HG02970 (cell line): Measurements from ENCODE around the gene UNC5A.

Experiments used
- ATAC-seq: cut with Tn5 transposase; IDR thresholded peaks from one replicate; pipeline ENCODE4 v1.9.1; 2021; ENCODE audit warnings: mild to moderate bottlenecking, moderate library complexity, moderate number of reproducible peaks; ENCODE audit not compliant: unreplicated experiment, low FRiP score

The UNC5A gene

DNA sequence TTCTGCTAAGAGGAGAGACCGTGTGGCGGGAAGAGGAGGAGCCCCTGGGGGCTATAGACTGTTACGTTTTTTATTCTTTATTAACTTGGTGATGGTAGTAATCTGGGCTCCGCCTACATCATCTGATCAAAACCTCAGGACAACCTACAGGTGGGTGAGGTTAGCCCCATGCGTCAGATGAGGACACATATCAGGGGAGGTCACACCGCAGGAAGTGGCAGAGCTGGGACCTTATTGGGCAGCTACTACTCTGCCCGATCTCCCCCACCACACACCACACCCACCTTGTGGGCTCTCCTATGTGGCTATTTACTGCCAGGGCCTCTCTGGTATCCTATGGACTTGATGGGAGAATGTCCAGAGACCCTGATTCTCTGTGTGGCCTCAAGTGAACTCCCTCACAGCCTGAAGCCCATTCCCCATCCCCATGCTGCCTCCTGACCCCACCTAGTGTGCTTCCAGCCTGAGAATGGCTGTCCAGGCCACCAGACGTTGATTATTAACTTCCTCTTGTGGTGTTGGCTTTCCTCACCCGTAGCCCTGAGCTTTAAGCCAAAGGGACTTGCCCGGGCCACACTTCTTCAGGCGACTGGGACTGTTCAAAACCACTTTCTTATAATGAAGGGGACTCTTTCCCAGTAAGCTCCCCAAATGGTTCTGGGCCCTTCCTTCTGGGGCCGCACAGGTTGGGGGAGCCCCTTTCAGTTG lies 8.2 kb downstream of the UNC5A start:
- peak; percentile 53 for ATAC-seq

DNA sequence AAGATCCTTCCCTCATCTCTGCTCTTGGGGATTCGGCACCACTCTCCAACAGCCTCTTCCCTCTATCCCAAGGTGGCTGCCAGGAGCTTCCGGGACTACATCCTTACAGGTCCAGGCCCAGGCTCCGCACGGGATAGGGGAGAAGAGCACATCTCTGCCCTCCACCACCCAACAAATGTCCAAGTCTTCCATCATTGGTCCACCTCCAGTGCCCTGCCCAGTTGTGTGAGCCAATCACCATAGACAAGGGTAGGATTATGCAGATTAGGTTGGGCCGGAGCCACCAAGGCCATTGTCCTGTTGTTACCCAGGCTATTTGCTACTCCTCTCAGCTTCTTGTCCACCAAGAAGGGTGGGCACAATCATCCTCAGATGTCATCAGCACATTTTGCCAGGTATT lies 9.1 kb downstream of the UNC5A start:
- no peak for ATAC-seq

DNA sequence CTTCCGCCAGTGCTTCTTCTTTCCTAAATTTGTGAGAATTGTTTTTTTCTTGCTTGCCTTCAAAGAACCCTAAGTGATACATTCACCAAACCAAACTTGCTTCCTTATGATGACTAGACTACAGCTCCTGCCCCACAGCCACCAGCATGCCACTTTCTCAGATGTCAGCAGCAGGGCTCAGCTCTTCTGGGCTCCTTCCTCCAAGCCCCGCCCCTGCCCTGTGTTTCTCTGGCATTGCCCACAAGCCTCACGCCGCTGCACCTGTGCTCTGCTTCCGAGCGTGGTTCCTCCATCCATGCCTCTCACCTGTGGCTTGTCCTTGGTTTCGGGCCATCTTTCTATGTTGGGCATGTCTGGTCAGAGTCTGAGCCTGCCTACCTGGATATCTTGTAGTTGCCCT lies 10.6 kb downstream of the UNC5A start:
- no peak for ATAC-seq

DNA sequence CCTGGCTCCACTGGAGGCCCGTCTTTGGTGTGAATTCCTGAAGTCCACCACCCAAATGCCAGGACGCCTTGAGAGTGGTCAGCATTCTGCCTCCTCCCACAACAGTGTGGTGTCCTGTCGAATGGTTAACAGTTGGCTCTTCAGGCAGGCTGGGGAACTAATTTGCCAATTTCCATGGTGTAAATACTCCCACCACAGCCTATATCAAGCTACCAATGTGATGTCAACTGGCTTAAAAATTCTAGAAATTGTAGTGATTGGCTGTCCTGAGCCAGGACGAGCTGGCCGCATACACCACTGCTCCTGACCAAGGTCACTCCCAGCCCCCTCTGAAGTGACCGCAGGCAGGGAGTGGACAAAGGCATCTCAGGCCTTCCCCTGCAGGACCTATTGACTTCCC lies 11.1 kb downstream of the UNC5A start:
- no peak for ATAC-seq

DNA sequence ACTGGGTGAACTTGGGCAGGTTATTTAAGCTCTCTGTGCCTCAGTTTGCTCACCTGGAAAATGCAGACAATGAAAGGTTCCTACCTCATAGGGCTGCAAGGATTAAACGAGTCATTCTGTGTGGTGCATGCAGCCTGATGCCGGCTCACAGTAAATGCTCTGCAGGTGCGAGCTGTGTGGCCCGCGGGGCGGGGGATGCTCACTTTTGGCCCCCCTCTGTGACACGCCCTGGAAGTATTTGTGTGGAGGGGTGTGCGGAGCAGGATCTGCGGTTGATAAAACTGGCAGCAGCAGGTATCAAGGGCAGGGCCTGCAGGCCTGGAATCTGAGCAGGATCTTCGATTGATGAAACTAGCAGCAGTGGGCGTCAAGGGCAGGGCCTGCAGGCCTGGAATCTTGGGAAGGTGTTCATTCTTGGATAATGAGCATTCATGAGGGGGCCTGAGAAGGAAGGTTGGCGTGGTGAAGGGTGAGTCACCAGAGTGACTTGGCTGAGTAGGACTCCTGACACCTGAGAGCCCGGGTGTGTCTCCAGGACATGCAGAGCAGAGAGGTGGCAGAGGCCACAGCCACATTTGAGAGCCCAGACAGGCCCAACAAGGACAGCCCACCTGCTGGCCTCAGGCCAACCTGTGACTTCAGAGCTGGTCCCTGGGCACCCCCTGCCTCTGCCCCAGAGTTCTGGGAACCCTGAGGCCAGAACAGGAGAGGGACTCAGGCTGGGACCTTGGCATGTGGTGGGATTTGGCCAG lies 11.9 kb downstream of the UNC5A start:
- no peak for ATAC-seq

DNA sequence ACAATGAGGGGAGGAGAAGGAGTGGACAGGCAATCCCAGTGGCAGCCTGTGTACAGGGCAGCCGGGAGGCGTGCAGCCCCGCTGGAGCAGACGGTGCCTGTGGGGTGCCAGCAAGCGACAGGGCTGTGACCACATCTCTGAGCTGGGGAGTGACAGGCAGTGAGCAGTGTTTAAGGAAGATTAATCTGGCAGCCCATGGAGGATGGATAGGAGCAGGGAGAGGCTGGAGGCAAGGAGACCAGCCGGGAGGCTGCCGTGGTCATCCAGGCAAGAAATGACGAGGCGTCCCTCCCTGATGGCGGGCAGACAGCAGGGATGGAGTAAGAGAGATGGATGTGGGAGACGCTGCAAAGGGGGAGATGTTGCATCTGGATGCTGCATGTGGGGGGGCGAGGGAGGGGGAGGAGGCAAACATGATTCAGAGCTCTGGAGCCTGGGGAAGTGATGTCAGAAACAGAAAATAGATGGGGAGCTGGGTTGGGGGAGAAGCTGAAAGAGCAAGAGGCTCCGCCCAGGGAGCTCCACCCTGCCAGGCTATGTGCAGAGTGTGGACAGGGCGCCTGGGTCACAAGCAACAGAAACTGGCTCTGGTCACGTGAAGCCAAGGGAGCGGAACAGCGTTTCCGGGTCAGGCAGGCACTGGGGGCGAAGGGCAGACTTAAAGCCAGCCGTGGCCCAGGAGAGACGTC lies 12.6 kb downstream of the UNC5A start:
- no peak for ATAC-seq

DNA sequence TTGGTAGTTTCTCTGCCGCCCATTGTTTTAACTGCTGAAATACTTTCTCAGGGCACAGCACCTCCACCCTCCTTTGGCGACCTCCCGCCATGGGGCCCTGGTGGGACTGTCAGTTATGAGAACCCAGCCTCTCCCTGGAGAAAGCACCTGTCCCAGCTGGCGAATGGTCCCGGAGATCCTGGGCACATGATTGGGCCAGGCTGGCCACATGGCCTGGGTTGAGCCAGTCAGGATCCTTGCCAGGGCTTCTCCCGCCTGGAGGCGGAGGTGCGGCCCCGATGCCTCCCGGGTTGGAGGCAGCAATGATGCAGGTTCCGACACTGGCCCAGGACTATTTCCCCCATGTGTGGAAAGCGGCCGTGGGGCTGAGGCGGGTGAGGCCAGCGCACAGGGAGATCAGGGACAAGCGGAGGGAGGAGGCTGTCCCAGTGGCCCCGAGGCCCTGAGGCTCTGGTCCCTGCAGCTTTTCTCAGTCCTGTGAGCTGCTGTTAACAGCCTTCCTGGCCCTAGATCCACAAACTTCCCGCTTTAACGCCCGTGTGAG lies 13.6 kb downstream of the UNC5A start:
- ATAC-seq, result no peak

DNA sequence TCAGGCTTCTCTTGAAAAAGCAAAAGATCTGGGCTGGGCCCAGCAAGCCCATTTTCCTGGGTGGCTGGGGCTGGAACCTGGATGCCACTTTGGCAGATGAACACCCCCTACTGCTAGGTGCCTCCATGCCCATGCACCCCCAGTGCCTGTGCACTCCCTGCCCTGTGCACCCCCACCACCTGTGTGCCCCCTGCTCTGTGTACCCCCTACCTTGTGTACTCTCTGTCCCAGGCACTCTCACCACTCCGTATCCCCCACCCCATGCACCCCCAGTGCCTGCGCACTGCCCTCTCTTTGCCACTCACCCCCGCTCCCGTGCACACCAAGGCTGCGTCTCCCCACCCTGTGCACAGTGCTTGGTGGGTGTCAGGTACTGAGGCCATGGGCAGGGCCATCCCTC lies 14.2 kb downstream of the UNC5A start:
- ATAC-seq, result no peak

DNA sequence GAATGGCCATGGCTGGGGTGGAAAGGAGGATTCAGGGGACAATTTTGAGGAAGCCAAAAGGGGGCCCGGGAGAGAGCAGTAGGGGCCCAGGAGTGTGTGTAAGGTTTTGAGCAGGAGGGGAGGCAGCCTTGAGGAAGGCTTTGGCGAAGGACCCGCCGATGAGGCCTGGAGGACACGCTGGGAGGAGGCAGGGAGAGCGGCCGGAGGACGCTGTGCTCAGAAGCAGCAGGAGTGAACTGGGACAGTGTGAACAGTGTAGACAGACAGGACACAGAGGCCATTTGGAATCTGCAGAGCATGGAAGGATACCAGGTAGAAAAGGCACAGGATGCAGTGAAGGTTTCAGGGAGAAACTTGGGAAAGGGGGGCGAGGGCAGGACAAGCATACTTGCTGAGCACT lies 14.9 kb downstream of the UNC5A start:
- ATAC-seq, result no peak

DNA sequence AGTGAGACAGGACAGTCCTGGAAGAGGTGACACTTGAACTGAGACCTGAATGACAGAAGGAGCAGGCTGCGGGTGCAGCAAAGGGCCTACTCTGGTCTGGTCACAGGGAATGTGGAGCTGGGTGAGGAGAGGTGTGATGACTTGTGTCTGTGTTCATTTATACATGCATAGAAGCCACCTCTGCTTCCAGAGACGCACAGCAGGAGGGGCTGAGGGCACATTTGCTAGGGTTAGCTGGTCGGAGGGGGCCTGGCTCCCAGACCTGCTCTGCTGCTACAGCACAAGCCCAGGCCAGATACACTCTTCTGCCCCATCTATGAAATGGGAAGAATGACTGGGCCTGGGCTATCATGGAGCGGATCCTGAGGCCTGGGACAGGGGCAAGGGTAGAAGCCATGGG lies 15.6 kb downstream of the UNC5A start:
- ATAC-seq, result no peak

DNA sequence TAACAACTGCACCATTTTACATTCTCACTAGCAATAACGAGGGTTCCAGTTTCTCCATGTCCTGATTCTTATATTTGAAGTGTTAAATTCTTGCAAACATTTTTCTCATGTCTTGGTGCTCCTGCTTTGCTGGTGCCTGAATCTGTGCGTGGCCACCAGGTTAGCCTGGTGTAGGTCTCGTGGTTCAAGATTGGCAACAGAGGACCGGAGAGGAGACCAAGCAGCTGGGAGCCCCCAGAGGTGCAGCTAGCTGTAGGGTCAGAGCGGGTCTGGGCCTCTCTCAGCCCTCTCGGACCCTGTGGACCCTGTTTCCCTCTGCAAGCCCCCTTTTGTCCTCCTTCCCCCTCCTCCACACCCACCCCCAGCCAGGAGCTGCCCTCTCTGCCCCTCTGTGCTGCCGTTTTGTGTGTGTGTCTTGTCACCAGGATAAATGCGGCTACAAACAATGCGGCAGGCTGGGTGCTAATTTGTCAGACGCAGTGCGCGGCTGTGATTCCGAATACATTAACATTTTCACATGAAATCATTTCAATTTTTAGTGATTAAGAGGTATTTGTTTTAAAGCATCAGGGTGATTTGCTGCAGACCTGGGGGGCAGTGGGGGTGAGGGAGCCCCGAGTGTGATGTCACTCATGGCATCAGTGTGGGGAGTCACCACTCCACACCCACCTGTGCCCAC lies 17.5 kb downstream of the UNC5A start:
- no peak for ATAC-seq

DNA sequence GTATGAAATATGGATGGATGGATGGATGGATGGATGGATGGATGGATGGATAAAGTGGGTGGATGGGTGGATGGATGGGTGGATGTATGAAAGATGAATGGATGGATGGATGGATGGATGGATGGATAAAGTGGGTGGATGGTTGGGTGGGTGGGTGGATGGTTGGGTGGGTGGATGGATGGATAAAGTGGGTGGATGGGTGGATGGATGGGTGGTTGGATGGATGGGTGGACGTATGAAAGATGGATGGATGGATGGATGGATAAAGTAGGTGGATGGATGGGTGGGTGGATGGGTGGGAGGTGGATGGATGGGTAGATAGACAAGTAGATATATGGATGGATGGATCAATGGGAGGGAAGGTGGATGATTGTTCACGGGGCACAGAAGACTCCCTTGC lies 19.0 kb downstream of the UNC5A start:
- no peak for ATAC-seq

DNA sequence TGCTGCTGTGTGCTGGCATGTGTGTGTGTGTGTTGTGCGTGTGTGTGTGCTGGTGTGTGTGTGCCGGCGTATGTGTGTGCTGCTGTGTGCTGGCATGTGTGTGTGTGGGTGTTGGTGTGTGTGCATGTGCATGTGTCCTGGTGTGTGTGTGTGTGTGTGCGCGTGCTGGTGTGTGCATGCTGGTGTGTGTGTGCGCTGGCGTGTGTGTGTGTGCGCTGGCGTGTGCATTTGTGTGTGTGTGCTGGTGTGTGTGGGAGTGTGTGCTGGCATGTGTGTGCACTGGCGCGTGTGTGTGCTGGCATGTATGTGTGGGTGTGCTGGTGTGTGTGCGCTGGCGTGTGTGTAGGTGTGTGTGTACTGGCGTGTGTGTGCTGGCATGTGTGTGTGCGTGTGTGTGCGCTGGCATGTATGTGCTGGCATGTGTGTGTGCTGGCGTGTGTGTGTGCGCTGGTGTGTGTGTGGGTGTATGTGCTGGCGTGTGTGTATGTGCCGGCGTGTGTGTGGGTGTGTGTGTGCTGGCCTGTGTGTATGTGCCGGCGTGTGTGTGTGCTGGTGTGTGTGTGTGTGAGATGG lies 20.1 kb downstream of the UNC5A start:
- no peak for ATAC-seq

DNA sequence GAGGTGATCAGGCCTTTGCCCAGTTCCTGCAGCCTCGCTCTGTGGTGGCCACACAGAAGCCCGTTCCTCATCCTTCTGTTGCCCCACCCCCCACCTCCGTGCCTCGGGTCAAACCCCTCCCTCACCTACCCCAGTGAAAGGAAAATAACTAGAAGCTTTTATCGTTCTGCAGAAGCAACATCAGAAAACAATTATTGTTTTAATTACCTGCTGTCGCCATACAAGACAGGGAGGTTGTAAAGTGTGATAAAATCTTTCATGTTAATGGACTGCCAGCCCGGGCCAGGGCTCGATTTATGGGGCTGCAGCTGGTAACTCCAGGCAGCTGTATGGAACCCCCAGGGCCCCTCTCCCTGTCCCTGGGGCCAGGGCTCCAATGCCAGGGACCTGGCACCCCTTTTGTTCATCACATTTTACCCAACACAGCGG lies 20.6 kb downstream of the UNC5A start:
- no peak for ATAC-seq

DNA sequence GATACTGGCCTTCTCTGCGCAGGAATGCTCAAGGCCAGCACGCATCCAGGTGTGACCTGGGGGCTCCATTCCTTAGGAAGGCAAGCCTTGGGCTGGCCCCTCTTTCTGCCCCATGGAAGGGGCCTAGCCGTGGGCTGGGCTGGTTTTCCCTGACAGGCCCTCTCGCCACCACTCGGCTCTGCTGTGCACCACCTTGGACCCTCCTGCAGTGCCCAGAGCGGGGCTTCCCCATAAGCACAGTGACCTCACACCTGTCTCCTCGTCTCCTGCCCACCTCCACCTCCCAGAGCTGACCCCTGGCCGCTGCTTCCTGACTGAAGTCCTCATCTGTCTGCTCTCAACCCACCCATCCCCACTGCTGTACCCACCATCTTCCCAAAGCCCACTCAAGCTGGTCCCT lies 21.1 kb downstream of the UNC5A start:
- no peak for ATAC-seq

DNA sequence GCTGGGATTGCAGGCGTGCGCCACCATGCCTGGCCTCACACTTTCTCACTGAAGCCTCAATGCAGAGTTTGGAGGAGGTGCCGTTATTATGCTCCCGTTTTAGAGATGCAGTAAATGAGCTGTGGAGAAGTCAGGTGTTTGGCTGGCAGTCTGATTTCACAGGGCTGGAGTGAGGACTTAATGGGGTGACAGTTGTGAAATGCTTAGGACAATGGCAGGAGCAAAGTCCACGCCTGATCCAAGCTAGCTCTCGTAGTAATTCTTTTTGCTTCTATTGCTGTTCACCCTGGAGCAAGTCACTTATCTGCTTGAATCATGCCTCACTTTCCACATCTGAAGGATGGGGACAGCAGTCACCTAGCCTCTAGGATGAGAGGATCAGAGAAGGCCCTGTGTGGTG lies 21.8 kb downstream of the UNC5A start:
- no peak for ATAC-seq

DNA sequence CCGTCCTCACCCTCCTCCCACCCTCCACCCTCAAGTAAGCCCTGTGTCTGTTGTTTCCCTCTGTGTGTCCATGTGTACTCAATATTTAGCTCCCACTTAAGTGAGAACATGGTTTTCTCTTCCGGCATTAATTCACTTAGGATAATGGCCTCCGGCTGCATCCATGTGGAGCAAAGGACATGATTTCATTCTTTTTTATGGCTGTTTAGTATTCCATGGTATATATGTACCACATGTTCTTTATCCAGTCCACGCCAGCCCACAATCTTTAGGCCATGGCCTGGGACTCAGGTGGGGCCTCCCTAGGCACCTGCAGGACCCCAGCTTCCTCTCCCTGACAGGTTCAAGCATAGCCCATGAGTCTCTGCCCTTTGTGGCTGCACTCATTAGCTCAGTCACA lies 22.9 kb downstream of the UNC5A start:
- no peak for ATAC-seq

DNA sequence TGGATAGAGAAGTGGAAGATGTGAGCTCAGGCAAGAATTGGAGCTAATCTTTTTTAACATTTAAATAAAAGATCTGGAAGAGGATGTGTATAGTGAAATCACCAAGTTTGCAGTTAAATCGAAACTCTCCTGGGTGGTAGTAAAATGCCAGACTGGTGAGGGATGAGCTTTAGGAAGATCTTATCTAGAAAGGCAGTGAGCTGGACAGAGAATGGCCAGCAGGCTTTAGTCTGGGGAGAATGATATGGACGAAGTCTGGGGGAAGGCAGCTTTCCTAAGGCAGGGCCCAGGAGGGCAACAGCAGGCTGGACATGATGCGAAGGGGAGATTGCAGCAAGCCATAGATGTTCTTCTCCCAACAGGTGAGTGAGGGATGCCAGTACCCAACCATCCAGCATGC lies 25.6 kb downstream of the UNC5A start:
- ATAC-seq, result no peak

DNA sequence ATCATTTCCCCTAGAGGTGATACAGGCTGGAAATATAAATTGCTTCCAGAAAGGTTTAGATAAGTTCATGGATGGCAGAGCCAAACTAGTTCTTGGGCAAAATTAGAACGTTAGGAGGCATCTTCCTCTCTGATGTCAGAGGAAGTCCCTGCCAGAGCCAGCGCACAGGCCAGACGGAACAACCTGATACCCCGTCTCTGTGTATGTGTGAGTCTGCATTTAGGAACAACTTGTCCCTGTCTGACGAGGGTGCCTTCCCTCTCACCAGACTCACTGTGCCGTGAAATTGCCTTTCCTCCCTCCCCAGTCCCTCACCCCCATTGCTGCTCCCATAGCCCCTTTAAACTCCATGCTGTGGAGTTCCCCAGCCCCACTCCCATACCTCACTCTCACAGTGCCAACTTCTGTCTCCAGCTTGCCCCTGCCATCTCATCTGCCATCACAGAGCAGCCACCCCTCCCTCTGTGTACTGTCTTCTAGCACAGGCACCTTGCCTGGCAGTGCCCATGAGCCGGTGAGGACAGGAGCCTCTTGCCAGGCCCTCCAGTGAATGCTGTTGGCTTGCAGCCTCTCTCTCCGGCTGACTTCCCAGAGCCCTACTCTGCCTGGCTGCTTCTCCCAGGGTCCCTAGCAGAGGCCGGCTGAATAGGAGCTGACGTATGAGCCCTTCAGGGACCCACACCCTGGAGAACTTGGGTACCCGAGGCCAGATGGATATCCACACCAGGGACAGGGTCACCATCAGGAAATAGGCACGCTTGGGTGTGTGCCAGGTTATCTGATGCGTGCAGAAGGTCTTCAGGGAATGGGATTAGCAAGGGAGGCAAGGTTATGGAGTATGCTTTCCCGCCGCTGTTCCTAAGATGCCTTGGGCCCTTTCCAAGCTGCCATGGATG lies 26.7 kb downstream of the UNC5A start:
- no peak for ATAC-seq
